Fibroblast of villous mesenchyme (primary cell): Measurements from ENCODE around the gene RIPK4. TPM values are rescaled to one million over a fixed set of nuclear protein-coding genes. Genes with fewer than 3 reads are reported as not detected.
"Not testable (repeated sequence)": the region's sequence is repeated elsewhere in the genome, so short reads cannot be mapped to it uniquely, and the experiment has no call there.

Source experiments
- DNase-seq: peaks from one replicate; pipeline ENCODE4 v3.0.0-alpha.2; 2010; ENCODE audit warnings: low read depth
- H3K4me3 ChIP-seq: 2 replicates; pipeline ENCODE4 v1.5.1; 2011; ENCODE audit warnings: low read depth, mild to moderate bottlenecking, low read length
- CTCF ChIP-seq: IDR thresholded peaks from 2 replicates; pipeline ENCODE4 v1.5.1; 2012; ENCODE audit warnings: low read depth, mild to moderate bottlenecking, low read length; ENCODE audit not compliant: insufficient read depth
- total RNA-seq: library from RNA; depleted of rRNA; stranded (reverse); fragments of >200 nt; gene quantifications from 2 replicates; pipeline ENCODE4 v1.2.3, GENCODE V29; 2012

RIPK4 gene
- total RNA-seq, 1 donor, result not detected

GRCh38 chr21:41726058-41726558, 40.7 kb downstream of the RIPK4 start:
- H3K4me3 ChIP-seq, result no peak overlapping the region
- TF ChIP-seq CTCF, result no peak
- no peak for DNase-seq

- DNase-seq, result no peak
- H3K4me3 ChIP-seq, result no peak overlapping the region
Observed at GRCh38 chr21:41725421-41726031, 41.3 kb downstream of the RIPK4 start.

GRCh38 chr21:41723835-41724234, 43.0 kb downstream of the RIPK4 start:
- not testable (repeated sequence) for DNase-seq, H3K4me3 ChIP-seq

More at GRCh38 chr21:41725421-41726031, 41.3 kb downstream of the RIPK4 start:
- TF ChIP-seq CTCF, result no peak

GRCh38 chr21:41722052-41723018, 44.5 kb downstream of the RIPK4 start:
- no peak for DNase-seq
- no peak for TF ChIP-seq CTCF

GRCh38 chr21:41720250-41720649, 46.6 kb downstream of the RIPK4 start:
- no peak for DNase-seq
- TF ChIP-seq CTCF, result no peak
- H3K4me3 ChIP-seq, result no peak overlapping the region

More at GRCh38 chr21:41722052-41723018, 44.5 kb downstream of the RIPK4 start:
- no peak overlapping the region for H3K4me3 ChIP-seq

GRCh38 chr21:41719691-41720090, 47.2 kb downstream of the RIPK4 start:
- H3K4me3 ChIP-seq, result no peak overlapping the region
- DNase-seq, result no peak
- TF ChIP-seq CTCF, result no peak
